NCI-H2171 (cell line): ENCODE data around the gene CTBP1.

ENCODE experiments used
- DNase-seq: peaks from one replicate; lab custom pipeline; 2025; lab: John Stamatoyannopoulos, UW

CTBP1 gene

GRCh38 chr4:1283711-1284110 lies 34.8 kb upstream of the CTBP1 start:
- DNase-seq = no peak

DNA sequence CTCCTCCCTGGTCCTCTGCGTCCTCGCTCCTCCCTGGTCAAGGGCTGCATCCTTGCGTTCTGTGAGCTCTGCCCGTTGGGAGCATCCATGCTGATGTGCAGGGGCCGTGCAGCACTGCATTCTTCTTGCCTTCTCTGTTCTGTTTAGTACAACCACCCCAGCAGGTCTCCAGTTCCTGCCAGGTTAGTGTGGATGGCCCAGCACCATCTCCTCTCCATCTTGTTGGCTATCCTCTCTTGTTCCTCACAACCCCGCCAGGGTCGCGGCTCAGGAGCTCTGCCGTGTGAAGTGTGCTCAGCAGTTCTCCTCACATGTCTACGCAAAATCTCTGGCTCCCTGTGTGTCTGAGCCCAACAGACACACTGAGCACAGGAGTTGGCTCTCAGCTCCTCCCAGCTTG lies 30.3 kb upstream of the CTBP1 start:
- DNase-seq = no peak

DNA sequence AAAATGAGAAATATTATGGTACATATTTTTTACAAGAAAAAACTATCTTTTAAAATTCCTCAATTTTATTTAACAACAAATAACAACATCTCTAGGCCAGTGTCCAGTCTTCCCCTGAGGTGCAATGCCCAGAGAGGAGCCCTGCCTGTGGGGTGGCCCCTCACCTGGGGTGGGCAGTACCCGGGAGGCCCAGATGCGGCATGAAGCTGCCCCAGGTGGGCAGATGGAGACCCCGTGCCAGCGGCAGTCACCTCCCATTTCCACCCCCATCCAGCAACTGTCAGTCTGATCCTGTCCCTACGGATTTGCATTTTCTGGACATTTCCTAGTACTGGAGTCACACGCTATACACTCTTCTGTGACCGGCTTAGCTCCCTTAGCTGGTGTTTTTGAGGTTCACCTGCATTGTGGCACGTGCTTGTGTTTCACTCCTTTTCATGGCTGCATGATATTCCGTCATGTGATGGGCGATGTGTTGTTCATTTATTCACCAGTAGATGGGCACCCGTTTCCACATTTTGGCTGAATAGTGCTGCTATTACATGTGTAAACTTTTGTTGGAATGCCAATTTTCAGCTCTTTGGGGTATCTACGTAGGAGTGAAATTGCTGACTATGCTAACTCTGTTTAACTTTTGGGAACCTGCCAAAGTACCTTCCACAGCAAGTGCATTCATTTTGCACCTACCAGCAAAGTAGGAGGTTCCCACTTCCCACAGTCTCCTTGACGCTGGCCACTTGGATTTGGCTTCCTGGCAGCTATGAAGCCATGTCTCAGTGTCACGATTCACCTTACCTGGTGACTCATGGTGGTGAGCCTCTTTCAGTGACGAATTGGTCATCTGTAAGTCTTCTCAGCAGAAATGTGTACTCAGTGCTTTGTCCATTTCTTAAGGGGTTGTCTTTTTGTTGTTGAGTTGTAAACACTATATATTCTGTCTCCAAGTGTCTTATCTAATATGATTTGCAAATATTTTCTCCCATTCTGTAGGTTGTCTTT lies 29.0 kb upstream of the CTBP1 start:
- no peak for DNase-seq

GRCh38 chr4:1276984-1277383 lies 28.1 kb upstream of the CTBP1 start:
- no peak for DNase-seq

- DNase-seq = no peak
Observed at GRCh38 chr4:1274871-1275270, 25.9 kb upstream of the CTBP1 start.

GRCh38 chr4:1271686-1272085 lies 22.8 kb upstream of the CTBP1 start:
- no peak for DNase-seq

- no peak for DNase-seq
Observed at GRCh38 chr4:1269209-1269608, 20.3 kb upstream of the CTBP1 start.

- no peak for DNase-seq
Observed at GRCh38 chr4:1266881-1267763, 18.2 kb upstream of the CTBP1 start.

GRCh38 chr4:1265351-1265750 lies 16.4 kb upstream of the CTBP1 start:
- no peak for DNase-seq

GRCh38 chr4:1264942-1265341 lies 16.0 kb upstream of the CTBP1 start:
- DNase-seq = no peak

- no peak for DNase-seq
Observed at GRCh38 chr4:1261107-1261928, 12.4 kb upstream of the CTBP1 start.

DNA sequence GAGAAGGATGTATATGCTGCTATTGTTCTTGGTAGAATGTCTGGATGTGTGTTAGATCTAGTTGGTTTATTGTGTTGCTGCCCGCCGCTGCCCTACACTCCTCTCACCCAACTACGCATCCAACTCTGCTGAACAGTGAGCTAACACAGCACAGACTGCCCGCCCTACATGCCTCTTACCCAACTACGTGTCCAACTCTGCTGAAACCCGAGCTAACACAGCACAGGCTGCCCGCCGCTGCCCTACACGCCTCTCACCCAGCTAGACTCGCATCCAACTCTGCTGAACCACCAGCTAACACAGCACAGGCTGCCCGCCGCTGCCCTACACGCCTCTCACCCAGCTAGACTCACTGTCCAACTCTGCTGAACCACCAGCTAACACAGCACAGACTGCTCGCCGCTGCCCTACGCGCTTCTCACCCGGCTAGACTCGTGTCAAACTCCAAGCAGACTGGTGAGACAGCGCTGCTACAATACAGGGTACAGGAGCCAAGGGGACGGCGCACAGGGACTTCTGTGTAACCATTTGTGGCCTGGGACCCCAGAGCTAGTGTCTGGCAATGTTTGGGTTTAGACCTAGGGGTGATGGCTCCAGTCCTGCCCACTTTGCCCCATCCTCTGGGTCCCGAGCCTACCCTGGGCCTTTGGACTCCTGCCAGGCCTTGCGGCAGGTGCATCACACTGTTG lies 11.6 kb upstream of the CTBP1 start:
- DNase-seq = no peak

DNA sequence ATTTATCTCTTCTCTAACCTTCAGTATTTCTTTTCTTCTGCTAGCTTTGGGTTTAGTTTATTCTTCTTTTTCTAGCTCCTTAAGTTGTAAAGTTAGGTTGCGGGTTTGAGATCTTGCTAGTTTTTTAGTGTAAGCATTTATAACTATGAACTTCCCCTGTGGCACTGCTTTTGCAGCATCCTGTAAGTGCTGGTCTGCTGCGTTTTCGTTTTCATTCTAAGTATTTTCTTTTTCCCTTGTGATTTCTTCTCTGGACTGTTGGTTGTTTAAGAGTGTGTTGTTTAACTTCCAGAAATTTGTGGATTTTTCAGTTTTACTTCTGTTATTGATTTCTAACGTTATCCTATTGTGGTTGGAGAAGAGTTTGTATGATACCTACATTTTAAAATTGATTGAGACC lies 11.0 kb upstream of the CTBP1 start:
- no peak for DNase-seq

DNA sequence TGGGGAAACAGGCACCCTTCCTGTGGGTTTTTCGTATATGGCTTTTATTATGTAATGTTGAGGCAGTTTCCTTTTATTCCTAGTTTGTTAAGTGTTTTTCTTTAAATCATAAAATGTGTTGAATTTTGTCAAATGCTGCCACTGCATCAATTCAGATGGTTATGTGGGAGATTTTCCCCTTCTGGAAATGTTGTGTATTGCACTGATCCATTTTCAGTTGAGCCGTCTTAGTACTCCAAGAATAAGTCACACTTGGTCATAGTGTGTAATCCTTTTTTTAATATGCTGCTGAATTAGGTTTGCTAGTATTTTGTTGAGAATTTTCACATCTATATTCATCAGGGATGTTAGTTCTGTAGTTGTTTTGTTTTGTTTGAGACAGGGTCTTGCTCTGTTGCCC lies 9.5 kb upstream of the CTBP1 start:
- no peak for DNase-seq

GRCh38 chr4:1255699-1256098 lies 6.8 kb upstream of the CTBP1 start:
- no peak for DNase-seq

- no peak for DNase-seq
Observed at GRCh38 chr4:1255151-1255550, 6.2 kb upstream of the CTBP1 start.

- DNase-seq = no peak
Observed at GRCh38 chr4:1253831-1254230, 4.9 kb upstream of the CTBP1 start.

DNA sequence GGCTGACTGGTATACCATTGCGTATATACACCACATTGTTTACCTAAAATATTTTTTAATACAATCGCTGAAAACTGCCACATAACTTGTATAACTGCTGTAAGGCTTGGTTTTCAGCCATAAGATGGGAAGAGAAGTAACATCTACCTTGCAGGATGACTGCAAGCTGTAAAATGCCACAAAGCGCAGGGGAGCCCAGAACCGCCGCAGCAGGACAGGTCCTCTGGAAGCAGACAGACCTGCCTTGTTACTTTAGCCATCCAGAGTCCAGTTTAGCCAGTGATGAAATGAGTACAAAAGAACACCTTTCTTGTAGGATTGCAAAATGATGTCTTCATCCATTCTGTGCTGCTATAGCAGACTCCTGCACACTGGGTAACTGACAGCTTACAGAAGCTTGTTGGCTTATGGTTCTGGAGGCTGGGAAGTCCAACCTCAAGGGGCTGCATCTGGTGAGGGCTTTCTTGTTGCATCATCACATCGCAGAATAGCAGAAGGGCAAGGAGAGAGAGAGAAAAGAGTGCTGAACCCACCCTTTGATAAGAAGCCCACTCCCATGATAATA lies 4.1 kb upstream of the CTBP1 start:
- DNase-seq = no peak

GRCh38 chr4:1251773-1252066 lies 2.8 kb upstream of the CTBP1 start:
- no peak for DNase-seq

DNA sequence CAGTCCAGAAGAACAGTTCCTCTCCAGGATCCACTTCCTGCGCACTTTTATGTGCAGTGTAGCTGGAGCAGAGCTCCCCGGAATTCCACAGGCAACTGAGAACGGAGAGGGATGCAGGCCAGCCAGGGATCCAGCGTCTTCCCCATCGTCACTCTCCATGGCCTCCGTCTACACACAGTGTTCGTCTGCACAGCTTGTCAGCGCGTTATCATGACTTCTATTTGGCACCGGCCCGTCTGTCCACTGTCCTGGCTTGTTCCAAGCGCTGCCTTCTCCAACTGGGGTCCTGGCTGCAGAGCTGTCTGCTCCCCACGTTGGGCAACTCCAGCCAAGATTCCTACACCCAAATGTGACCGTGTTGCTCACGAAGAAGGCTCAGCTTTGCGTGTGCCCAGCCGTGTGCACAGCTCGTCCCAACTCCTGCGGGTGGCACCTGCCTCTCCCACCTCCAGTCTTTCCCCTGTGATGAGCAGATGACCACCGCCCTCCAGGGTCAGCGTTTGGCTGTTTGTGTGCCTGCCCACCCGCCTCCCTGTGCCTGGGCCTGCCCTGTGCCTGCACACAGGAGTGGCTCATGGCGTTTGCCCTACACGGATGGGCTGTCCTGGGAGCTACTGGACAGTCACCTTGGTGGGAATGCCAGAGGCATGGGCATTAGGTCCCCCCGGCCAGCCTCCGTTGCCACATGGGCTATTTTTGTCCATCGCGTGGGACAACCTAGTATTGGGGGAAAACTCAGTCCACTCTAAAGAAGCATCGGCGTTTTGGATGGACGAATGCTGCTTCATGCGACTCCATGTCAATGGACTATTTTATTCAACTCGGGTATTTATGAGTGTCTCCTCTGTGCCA lies 2.2 kb upstream of the CTBP1 start:
- no peak for DNase-seq

DNA sequence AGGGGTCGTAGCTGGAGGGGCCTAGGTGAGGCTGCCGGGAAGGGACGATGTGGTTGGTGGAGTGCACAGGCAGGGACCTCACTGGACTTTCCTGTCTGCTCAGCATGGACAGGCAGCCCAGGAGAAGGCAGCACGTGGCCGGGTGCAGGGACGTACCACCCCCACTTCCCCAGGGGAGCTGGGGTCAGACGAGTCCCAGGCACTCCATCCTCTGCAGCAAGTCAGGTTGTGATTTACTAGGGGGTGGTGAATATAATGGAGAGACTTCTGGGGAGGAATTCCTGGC lies 1.5 kb upstream of the CTBP1 start:
- DNase-seq = no peak
